ENCODE data around the gene ARHGEF33.

ARHGEF33 gene

GRCh38 chr2:38977047-38977446 is 87.4 kb downstream of the ARHGEF33 start:
- H3K4me3 ChIP-seq (replicated peaks; ENCODE audit: low read depth, low read length), result no peak overlapping the region
- TF ChIP-seq CTCF (IDR thresholded peaks at IDR 0.05; ENCODE audit: low read depth, low read length, missing control alignments), result no peak
- DNase-seq (ENCODE audit: extremely low read depth, low read depth), result no peak

GRCh38 chr2:38978296-38978903 is 88.7 kb downstream of the ARHGEF33 start:
- no peak for DNase-seq (ENCODE audit: extremely low read depth, low read depth)
- TF ChIP-seq CTCF (IDR thresholded peaks at IDR 0.05; ENCODE audit: low read depth, low read length, missing control alignments), result no peak
- no peak overlapping the region for H3K4me3 ChIP-seq (replicated peaks; ENCODE audit: low read depth, low read length)

- no peak for DNase-seq (ENCODE audit: extremely low read depth, low read depth)
- H3K4me3 ChIP-seq (replicated peaks; ENCODE audit: low read depth, low read length), result no peak overlapping the region
- TF ChIP-seq CTCF (IDR thresholded peaks at IDR 0.05; ENCODE audit: low read depth, low read length, missing control alignments), result no peak
Observed at GRCh38 chr2:38978908-38979307, 89.2 kb downstream of the ARHGEF33 start.

GRCh38 chr2:38981003-38981669 is 91.5 kb downstream of the ARHGEF33 start:
- H3K4me3 ChIP-seq (replicated peaks; ENCODE audit: low read depth, low read length), result no peak overlapping the region
- no peak for DNase-seq (ENCODE audit: extremely low read depth, low read depth)
- no peak for TF ChIP-seq CTCF (IDR thresholded peaks at IDR 0.05; ENCODE audit: low read depth, low read length, missing control alignments)

- no peak overlapping the region for H3K4me3 ChIP-seq (replicated peaks; ENCODE audit: low read depth, low read length)
- no peak for TF ChIP-seq CTCF (IDR thresholded peaks at IDR 0.05; ENCODE audit: low read depth, low read length, missing control alignments)
- DNase-seq (ENCODE audit: extremely low read depth, low read depth), result no peak
Observed at GRCh38 chr2:38981670-38982357, 92.1 kb downstream of the ARHGEF33 start.

- DNase-seq (ENCODE audit: extremely low read depth, low read depth), result no peak
- TF ChIP-seq CTCF (IDR thresholded peaks at IDR 0.05; ENCODE audit: low read depth, low read length, missing control alignments), result no peak
- no peak overlapping the region for H3K4me3 ChIP-seq (replicated peaks; ENCODE audit: low read depth, low read length)
Observed at GRCh38 chr2:38982498-38982897, 92.8 kb downstream of the ARHGEF33 start.
